Stimulated activated CD8-positive, alpha-beta memory T cell treated with anti-CD3 and anti-CD28 coated beads, Interleukin-4, amount 100 ng/mL, for 4 hours (primary cell): ENCODE data around the gene ASPN.

Experiments used
- DNase-seq, 2 donors: peaks; one replicate each; pipeline ENCODE4 v3.0.0-alpha.2; 2020; ENCODE audit warnings: low read depth in 2 of 2, low spot score in 1 of 2

The ASPN gene

GRCh38 chr9:92506184-92506857, 24.0 kb upstream of the ASPN start:
- DNase-seq: no peak

DNA sequence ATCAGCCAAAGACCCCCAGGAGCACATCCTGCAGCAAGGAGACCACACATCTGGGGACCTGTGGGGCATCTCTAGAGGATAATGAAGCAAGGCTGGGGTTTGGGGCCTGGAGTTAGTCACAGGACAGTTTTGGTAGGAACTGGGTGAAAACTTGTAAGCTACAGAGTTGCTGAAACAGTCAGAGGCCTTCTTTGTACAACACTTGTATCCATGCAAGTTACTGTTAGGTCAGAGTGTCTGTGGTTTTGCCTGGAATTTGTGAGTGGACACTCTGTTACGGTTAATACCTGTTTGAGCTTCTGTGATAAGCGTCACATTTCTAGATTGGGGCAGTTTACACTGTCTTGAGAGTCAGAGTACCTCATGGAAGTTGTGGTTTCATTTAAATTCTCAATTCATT, 22.6 kb upstream of the ASPN start:
- DNase-seq: no peak

- DNase-seq: no peak
Observed at GRCh38 chr9:92503156-92503555, 20.9 kb upstream of the ASPN start.

DNA sequence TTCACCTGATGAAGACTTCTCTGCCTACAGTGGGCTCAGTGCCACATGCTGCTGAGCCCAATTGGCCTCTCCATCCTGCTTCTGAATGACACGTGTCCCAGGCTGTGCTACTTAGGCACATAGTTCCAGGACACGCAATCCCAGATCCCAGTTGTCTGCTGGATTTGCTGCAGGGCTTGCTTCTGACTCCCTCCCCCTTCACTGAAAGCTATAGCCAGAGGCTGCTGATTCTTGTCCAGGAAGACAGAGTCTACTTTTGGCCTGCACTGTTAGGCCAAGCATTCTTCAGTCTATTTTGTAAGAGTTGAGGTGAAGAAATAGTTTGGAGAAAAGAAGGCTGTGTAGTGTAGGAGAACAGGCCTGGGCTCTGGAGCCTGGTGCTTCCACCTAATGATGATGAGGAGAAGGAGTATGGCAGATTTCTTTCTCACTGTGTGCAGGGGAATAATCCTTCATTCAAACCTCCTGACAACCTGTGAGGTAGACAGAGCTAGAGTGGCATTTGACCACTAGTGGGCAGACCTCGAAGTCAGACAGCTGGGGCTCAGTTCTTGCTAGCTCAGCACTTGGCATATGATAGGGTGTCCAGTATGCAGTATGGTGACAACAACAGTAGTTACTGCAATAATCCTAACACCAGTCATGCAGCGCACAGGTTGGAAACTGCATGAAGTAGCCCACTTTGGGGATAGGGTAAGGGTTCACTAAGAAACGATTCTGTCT, 19.5 kb upstream of the ASPN start:
- DNase-seq: no peak

DNA sequence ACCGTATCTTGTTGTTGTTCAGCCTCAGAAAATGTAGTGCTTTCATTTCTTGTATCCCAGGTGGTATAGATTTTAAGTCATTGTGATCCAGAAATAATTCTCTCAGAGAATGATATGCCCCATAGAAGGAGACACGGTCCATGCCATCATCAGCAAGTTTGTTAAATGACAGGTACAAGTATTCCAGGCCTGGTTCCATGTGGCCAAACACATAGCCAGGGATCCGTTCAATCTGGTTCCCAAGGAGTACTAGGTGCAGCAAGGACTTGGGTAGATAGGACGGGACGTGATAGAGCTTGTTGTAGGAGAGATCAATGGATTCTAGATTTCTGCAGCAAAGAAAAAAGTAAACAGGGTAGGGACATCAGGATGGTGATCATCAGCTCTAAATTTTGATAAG, 18.4 kb upstream of the ASPN start:
- DNase-seq: no peak

GRCh38 chr9:92499701-92500100, 17.4 kb upstream of the ASPN start:
- no peak for DNase-seq

- DNase-seq: no peak
Observed at GRCh38 chr9:92496396-92497176, 14.3 kb upstream of the ASPN start.

- DNase-seq: no peak
Observed at GRCh38 chr9:92494856-92495255, 12.6 kb upstream of the ASPN start.

GRCh38 chr9:92493749-92494387, 11.6 kb upstream of the ASPN start:
- no peak for DNase-seq

DNA sequence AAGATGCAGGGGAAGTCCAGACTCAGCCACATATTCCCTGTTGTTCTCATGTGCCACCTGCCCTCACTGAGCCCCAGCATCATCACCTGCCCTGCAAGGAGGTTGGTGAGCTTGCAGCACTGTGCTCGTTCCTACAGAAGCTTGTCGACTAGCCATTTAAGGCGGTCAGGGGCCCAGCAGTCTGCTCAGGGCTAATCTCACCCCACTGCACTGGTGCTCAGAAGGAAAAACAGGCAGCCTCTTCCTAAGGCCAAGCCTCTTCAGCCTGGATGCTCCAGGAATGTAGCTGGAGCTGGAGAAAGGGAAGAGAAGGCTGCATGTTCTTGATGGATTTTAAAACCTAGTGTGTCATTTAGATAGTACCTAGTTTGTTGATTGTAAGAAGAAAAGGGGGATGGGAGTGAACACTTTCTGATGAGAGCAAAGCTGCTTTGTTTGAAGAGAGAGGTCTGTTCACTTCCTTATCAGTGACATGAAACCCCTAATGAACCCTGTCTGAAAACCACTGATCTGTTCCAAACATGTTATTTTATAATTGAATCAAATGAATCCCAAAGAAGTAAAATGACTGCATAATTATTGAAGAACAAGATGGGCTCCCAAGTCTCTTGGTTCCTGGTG, 10.6 kb upstream of the ASPN start:
- no peak for DNase-seq

DNA sequence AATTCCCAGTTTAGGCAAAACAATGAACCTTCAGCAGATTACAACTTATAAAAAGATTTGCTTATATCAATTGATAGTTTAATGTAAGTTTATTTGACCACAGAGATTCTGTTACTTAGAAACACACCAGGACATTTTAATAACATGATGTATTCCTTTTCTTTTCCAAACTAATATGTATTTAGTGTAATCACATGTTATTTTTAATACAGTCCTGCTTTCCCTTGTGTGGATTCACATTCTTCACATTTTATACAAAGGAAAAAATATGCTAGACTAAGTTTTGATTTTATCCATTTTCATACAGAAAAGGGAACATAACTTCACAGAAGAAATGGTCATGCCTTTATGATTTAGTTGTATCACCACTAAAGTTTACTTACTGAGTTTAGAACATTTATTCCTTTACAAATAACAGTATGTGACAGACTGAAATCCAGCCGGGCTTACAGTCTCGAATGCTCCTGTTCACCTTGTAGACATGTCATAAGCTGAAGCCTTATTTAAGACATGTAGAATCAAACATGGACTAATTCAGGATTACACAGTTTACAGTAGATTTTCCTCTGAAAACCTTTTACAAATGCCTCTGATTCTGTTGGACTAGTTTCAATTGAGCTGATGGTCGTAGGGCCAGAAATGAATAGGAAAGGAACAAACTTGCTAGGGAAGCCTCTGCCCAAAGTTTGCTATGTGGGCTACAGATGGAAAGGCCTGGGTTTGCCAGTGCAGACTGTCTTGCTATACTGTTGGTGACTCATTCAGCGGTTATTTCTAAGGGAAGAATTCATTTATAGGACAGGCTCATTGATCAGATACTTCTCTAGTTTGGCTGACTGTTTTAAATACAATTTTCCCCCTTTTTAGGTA, 6.6 kb upstream of the ASPN start:
- DNase-seq: no peak

- DNase-seq: no peak
Observed at GRCh38 chr9:92486371-92486770, 4.1 kb upstream of the ASPN start.

DNA sequence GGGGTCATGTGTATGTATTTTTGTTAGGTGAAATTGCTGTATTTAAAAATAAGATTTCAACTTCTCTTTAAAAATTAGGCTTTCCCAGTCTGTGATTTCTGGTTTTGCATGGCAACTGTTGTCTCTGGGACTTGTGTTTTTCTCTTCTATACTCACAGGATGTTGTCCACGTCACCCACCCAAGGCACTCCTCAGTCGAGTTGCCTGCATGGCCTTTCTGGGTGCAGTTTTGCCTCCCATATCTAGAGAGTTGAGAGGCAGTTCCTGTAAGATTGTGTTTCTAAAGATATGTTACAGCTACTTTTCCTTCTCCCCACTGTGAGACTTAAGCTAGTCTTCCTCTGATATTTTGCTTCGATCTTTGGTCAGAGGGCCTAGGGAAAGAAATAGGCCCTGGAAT, 2.3 kb upstream of the ASPN start:
- DNase-seq: no peak

- DNase-seq: no peak
Observed at GRCh38 chr9:92483627-92484545, 1.6 kb upstream of the ASPN start.

DNA sequence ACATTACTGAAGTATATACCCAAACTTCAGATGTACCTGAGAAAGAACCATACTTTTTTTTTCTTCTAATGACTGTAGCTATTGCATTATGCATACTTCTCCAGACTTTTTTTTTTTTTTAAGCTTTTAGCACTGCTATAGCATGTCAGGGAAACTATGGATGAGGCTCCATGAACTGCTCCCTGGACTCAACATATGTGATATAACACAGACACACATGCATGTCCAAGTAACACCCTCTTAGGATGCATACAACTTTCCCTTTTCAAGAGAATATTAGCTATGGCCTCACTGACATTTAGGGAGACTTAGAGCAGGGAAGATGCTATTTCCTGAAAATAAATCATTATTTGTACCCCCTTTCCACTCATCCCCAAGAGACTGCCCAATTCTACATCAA, 499 bp upstream of the ASPN start:
- no peak for DNase-seq

GRCh38 chr9:92480986-92481633, 1.2 kb downstream of the ASPN start:
- DNase-seq: no peak

- no peak for DNase-seq
Observed at GRCh38 chr9:92480291-92480771, 2.0 kb downstream of the ASPN start.

DNA sequence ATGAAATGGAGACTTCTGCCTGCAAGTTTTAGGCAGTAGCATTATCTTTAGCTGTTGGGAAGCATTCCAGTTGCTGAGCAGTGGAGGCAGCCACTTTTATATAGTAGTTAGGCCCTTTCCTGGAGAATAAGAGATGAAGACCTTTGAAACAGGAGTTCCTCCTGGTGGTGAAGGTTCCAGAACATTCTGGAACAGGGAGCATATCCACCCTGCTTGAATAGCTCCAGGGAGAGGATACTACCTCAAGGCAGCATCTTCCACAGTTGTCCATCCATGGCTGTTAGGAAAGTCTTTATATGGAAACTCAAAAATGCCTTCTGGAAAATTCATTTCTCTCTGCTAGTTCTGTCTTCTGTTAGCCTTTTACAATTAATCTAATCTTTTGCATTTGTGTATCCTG, 3.0 kb downstream of the ASPN start:
- DNase-seq: no peak

- DNase-seq: no peak
Observed at GRCh38 chr9:92478783-92479182, 3.5 kb downstream of the ASPN start.
